HG03045 (cell line): ENCODE results near the gene LEMD2.

Experiments used
- ATAC-seq: cut with Tn5 transposase; IDR thresholded peaks from one replicate; pipeline ENCODE4 v1.9.1; 2021; ENCODE audit warnings: mild to moderate bottlenecking, moderate library complexity; ENCODE audit not compliant: unreplicated experiment

The LEMD2 gene

GRCh38 chr6:33820243-33820642, 31.3 kb upstream of the LEMD2 start:
- no peak for ATAC-seq

GRCh38 chr6:33819021-33819420, 30.1 kb upstream of the LEMD2 start:
- ATAC-seq: no peak

- ATAC-seq: no peak
Observed at GRCh38 chr6:33818293-33818692, 29.4 kb upstream of the LEMD2 start.

- ATAC-seq: no peak
Observed at GRCh38 chr6:33817489-33817888, 28.6 kb upstream of the LEMD2 start.

- ATAC-seq: no peak
Observed at GRCh38 chr6:33816911-33817310, 28.0 kb upstream of the LEMD2 start.

- no peak for ATAC-seq
Observed at GRCh38 chr6:33815854-33816253, 26.9 kb upstream of the LEMD2 start.

GRCh38 chr6:33813990-33814985, 25.4 kb upstream of the LEMD2 start:
- no peak for ATAC-seq

- no peak for ATAC-seq
Observed at GRCh38 chr6:33813246-33813904, 24.4 kb upstream of the LEMD2 start.

GRCh38 chr6:33812669-33813068, 23.7 kb upstream of the LEMD2 start:
- no peak for ATAC-seq

- ATAC-seq: no peak
Observed at GRCh38 chr6:33809594-33809993, 20.7 kb upstream of the LEMD2 start.

GRCh38 chr6:33808641-33809180, 19.8 kb upstream of the LEMD2 start:
- ATAC-seq: no peak

GRCh38 chr6:33807606-33808005, 18.7 kb upstream of the LEMD2 start:
- ATAC-seq: no peak

- no peak for ATAC-seq
Observed at GRCh38 chr6:33806841-33807240, 17.9 kb upstream of the LEMD2 start.

GRCh38 chr6:33803571-33804053, 14.7 kb upstream of the LEMD2 start, which contains the start of gene MLN:
Gene MLN, minus strand, starts transcription at chr6:33804003. Its CDS starts 2,840 bp downstream, at chr6:33801163.
- ATAC-seq: no peak

- no peak for ATAC-seq
Observed at GRCh38 chr6:33802186-33802958, 13.4 kb upstream of the LEMD2 start.

GRCh38 chr6:33801611-33802010, 12.7 kb upstream of the LEMD2 start:
- no peak for ATAC-seq

- no peak for ATAC-seq
Observed at GRCh38 chr6:33800248-33800969, 11.5 kb upstream of the LEMD2 start.

GRCh38 chr6:33799454-33800113, 10.7 kb upstream of the LEMD2 start:
- no peak for ATAC-seq

GRCh38 chr6:33798343-33798848, 9.5 kb upstream of the LEMD2 start:
- ATAC-seq: no peak
